GM12865 (cell line): ENCODE measurements around the gene ATP5PO.

Source experiments
- DNase-seq: peaks from one replicate; pipeline ENCODE4 v3.0.0; 2010; ENCODE audit warnings: low read depth
- H3K4me3 ChIP-seq: 2 replicates; pipeline ENCODE4 v1.5.1; 2011; ENCODE audit warnings: mild to moderate bottlenecking, low read depth, low read length, control low read depth
- CTCF ChIP-seq: IDR thresholded peaks from 2 replicates; pipeline ENCODE4 v1.5.1; 2011; ENCODE audit warnings: low read length, control low read depth, low read depth, inconsistent platforms; ENCODE audit not compliant: insufficient read depth; ENCODE audit errors: missing control alignments

Gene ATP5PO

GRCh38 chr21:33940164-33940880 lies 24.7 kb upstream of the ATP5PO start:
- TF ChIP-seq CTCF: no peak
- DNase-seq: no peak
- no peak overlapping the region for H3K4me3 ChIP-seq

- TF ChIP-seq CTCF: no peak
- no peak overlapping the region for H3K4me3 ChIP-seq
- DNase-seq: no peak
Observed at GRCh38 chr21:33939226-33939625, 23.6 kb upstream of the ATP5PO start.

GRCh38 chr21:33938381-33938780 lies 22.8 kb upstream of the ATP5PO start:
- no peak for TF ChIP-seq CTCF
- DNase-seq: no peak

GRCh38 chr21:33937931-33938339 lies 22.3 kb upstream of the ATP5PO start:
- DNase-seq: peak; percentile 75
- H3K4me3 ChIP-seq: no peak overlapping the region; the same call in 1 of the 2 replicates
- TF ChIP-seq CTCF: no peak

More at GRCh38 chr21:33938381-33938780, 22.8 kb upstream of the ATP5PO start:
- no peak overlapping the region; the same call in 1 of the 2 replicates for H3K4me3 ChIP-seq

GRCh38 chr21:33937146-33937545 lies 21.5 kb upstream of the ATP5PO start:
- no peak for DNase-seq
- no peak for TF ChIP-seq CTCF
- no peak overlapping the region for H3K4me3 ChIP-seq

GRCh38 chr21:33936301-33937038 lies 20.9 kb upstream of the ATP5PO start:
- DNase-seq: no peak
- no peak for TF ChIP-seq CTCF
- no peak overlapping the region for H3K4me3 ChIP-seq

- TF ChIP-seq CTCF: no peak
- DNase-seq: no peak
- no peak overlapping the region for H3K4me3 ChIP-seq
Observed at GRCh38 chr21:33932731-33933130, 17.1 kb upstream of the ATP5PO start.
